Raji (cell line): Measurements from ENCODE around the gene MTFP1.

Experiments used
- POLR2A ChIP-seq: IDR thresholded peaks from 2 replicates; pipeline ENCODE4 v1.6.1; 2011; ENCODE audit warnings: low read depth, low read length, control low read depth; ENCODE audit not compliant: insufficient read depth

MTFP1 gene

DNA sequence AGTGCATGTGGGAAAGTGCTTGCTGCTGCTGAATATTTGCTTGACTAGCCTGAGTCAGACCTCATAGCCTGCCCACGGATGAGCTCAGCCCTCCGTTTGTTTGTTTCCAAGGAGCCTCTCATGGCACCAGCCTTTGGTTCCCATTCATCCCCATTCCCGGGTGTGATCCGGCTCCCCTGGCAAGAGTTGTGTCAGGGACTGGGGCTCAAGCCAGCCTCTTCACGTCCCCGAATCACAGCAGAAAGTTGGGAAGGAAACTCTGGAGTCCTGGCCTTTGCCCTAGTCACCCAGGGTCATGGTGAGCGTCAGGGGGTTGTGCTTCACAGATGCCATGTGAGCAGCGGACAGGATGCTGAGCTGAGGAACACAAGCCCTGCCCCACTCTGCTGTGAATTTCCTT, 32.4 kb downstream of the MTFP1 start:
- TF ChIP-seq POLR2A: no peak

DNA sequence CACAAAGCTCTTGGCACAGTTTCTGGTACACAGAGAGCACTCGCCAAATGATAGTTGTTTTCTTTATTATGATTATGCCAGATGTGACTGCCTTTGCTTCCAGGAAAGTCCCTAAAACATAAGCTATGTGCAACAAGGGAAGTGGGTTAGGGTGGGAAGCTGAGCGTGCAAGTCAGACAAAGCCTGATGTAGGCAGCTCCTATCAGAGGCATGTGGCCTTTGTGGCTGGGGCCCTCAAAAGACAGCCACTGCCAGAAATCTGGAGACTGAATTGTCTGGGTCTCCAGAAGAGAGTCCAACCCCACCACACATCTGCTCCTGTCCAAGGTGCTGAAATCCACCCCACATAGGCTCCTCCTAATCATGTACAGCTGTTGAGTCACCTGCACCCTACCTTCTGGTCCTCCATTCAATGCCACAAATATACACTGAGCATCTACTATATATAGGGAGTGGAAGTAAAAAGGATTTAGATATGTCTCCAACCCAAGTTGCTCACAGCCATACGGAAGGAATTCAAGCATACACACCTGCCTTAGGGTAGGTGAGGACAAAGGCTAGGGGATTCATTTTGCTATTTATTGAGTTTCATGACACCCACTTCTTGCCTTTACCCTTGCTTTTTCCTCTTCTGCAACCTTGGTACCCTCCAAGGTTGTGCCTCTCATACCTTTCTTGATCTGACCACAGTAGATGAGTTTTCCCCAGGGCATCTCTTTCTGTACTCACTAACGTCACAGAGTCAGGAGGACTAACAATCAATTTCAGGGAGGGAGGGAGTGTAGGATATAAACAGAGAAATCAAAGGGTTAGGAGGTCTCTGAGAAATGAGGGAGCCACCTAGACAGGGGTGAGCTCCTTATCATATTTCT, 33.8 kb downstream of the MTFP1 start:
- TF ChIP-seq POLR2A: no peak

DNA sequence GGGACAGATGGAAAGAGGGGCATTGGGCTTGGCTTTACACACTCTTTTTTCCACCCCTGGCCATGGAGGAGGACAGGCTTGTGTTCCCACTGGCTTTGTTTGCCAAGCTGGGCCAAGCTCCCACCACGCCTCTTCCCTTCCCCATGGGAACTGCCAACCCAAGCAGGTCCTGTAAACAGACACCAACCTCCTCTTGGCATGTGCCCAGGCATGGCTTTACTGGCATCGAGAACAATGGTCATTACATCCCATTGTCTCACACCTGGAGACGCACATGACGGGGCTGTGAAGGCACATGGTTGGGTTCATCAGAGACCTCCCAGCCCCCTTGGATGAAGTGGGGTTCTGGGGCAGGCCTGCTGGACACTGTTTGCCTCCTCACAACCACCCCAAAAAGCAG, 34.6 kb downstream of the MTFP1 start:
- TF ChIP-seq POLR2A: no peak

DNA sequence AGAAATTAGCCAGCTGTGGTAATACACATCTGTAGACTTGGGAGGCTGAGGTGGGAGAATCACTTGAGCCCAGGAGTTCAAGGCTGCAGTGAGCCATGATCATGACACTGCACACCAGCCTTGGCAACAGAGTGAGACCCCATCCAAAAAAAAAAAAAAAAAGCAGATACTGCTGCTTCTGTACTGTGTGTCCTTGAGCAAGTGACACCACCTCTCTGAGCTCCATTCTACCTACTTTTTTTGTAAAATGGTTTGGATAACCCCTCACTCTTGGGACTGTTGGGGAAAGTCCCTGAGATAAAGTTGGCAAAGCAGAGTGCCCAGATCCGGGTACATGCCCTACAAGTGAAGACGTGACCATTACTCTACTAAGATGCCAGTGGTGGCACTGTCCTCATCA, 43.6 kb downstream of the MTFP1 start:
- TF ChIP-seq POLR2A: no peak

DNA sequence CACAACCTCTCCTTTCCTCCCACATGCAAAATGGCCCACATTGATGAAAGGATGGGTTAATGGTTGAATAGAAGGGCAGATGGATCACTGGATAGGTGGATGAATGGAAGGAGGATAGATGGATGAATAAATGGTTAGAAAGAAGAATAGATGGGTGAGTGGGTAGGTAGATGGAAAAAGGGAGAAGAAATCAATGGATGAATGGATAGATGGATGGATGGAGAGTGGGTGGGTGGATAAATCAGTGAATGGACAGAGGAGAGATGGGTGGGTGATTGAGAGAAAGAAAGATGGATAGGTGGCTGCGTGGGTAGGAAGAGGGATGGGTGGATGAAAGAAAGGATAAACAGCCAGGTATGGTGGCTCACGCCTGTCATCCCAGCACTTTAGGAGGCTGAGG, 45.1 kb downstream of the MTFP1 start:
- TF ChIP-seq POLR2A: no peak

DNA sequence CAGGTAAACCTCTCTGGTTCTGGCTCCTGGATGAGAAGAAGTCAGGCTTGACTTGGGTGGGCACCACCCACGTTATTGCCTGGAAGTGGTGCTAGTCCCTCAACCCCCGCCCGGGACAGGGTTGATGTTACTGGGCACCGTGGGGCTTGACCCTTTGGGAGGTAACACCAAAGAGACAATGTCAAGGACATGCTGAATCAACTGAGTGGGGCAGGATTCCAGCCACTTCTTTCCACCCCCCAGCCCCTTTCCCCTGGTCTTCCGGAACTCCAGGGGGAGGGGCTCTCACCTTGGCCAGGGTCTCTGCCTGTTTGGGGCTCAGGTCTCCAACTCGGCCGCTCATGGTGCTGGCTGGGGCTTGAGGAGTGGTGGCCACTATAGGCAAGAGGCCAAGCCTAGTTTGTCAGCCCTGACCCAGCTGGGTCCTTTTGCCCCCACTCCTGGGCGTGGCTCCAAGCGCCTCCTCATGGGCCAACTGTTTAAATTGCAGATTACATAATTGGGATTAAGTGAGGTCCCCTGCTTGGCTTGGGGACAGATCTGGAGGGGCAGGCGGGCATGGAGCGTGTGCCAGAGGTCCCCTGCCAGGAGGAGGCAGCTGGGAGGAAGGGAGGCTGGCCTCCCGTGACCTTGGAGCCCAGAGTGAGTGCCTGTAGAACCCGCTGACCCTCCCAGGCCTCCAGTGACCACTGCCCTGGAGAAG, 46.2 kb downstream of the MTFP1 start, which contains the start of gene SEC14L3:
SEC14L3 (minus strand) TSS at position 402 of the 703 bp plus-strand sequence; CDS start at position 343, 59 bp downstream.
- no peak for TF ChIP-seq POLR2A

DNA sequence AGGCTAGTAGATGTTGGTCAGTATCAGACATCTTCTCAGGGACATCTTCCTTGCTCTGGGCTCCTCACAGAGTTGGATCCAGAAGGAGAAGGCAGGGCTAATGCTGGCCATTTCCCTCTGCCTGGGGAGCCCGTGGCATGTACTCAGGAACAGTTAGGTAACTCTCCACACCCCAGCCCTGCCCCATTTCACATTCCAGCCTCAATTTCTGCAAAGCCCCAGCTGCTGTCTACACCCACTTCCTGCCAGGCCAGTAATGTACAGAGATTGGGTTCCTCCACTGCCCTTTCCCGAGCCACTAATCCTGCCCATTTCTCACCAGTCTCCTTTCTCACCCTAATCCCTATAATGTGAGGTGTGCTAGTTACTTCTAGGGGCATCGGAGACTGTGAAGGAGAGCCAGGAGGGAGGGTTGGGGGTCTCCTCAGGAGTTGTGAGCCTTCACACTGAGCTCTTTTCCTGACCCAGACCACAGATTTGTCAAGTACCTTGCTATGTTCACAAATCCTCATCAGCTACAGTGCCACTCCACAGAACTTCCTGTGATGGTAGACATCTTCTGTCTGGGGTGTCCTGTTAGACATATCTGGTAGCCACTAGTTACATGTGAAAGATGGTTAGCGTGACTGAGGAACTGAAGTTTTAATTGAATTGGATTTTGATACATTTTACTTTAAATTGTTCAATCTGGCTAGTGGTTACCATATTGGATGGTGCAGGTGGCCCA, 47.6 kb downstream of the MTFP1 start:
- no peak for TF ChIP-seq POLR2A

DNA sequence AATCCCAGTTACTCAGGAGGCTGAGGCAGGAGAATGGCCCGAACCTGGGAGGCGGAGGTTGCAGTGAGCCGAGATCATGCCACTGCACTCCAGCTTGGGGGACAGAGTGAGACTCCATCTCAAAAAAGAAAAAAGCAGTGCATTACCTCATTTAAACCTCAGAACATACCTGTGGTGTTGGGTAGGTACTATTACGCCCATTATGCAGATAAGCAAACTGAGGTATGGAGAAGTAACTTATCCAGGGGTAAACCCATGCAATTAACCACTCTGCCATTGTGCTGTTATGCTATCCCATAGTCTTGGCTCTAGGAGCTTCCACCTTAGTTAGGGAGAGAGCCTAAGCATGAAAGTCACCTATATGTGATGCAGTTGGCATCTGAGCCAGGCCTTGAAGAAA, 48.6 kb downstream of the MTFP1 start:
- TF ChIP-seq POLR2A: no peak

DNA sequence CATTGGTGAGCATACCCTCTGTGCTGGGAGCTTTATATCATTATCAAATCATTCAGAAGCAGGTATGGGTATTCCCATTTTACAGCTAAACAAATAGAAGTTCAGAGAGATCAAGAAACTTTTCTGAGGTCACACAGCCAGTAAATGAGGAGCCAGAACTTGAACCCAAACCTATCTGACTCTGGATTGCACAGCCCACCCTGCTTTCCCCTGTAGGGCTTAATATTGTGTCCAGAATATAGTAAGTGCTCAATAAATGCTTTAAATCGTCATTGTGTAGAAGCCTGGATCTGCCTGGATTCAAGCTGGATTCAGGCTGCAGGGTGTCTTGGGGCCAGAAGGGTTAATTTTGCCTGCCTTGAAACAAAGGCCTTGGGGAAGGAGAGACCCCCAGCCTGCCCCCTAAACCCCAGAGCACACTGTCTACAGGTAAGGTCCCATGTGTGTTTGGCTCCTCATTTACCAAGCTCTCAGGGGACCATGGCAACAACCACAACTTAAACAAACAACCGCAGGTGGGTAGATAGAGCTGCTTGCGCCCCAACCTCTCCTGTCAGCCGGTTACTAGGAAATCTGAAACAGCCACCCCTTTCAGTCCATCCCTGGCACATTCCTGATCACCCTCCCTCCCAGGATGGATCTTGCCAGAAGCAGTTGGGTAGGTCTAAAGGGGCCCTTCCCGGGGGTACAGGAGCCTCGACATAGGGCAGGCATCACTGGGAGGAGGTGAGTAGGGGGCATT, 49.3 kb downstream of the MTFP1 start:
- no peak for TF ChIP-seq POLR2A
